GM18858 (cell line): ENCODE measurements around the gene MMP24.
"Not testable (repeated sequence)": the region's sequence is repeated elsewhere in the genome, so short reads cannot be mapped to it uniquely, and the experiment has no call there.

Experiments
- ATAC-seq: cut with Tn5 transposase; IDR thresholded peaks from one replicate; pipeline ENCODE4 v1.9.1; 2021; ENCODE audit not compliant: unreplicated experiment

MMP24 gene

DNA sequence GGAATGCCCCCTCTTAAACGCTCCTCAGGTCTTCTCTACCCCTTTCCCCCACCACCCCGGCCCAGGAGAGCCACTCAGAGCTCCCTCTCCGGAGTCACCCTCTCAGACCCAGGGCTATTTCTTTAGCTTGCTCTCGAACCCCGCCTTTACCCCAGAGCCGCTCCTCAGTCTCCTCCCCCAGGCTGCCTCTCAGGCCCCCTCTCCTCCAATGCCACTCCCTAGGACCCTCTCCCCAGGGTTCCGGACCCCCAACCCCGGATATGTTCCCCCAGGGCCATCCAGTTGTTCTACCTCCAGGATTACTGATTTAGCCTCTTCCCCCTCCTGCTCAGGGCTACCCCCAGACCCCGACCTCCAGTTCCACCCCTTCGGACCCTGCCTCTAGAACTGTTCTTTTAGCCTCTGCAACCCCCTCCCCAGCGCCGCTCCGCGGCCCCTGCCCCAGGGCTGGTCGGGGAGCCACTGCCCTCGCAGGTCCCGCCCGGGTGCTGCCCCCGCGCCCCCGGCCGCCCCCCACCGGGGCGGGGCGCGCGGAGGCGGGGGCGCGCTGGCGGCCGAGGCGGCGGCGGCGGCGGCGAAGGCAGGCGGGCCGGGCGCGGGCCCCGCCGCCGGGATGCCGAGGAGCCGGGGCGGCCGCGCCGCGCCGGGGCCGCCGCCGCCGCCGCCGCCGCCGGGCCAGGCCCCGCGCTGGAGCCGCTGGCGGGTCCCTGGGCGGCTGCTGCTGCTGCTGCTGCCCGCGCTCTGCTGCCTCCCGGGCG, at the start of gene MMP24:
Gene MMP24 (plus strand): TSS at position 565 of the 758 bp plus-strand sequence. CDS start 49 bp downstream, at position 614.
- no peak for ATAC-seq

DNA sequence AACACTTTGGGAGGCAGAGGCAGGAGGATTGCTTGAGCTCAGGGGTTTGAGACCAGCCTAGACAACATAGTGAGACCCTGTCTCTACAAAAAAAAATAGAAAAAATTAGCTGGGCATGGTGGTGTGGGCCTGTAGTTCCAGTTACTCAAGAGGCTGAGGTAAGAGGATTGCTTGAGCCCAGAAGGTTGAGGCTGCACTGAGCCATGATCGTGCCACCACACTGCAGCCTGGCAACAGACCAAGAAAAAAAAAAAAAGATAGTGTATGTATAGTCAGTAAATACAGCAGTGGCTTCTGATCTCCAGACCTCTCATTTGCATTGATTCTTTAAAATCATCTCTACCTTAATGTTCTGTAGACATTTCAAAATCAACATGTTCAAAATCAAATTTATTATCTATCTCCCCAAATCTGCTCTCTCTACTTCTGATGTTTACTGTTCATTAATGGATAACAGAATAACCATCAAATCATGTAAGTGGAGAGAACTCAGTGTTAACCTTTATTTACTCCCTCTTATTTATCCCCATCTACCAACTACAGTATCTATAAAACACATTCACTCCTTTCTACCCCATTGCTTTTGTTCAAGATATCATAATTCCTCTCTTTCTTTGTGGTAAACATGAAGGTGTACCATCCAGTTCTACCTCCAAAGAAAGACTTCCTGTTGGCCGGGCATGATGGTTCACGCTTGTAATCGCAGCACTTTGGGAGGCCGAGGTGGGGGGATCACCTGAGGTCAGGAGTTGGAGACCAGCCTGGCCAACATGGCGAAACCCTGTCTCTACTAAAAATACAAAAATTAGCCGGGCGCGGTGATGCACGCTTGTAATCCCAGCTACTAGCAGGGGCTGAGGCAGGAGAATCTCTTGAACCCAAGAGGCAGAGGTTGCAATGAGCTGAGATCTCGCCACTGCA, 46.9 kb upstream of the MMP24 start:
- no peak for ATAC-seq

DNA sequence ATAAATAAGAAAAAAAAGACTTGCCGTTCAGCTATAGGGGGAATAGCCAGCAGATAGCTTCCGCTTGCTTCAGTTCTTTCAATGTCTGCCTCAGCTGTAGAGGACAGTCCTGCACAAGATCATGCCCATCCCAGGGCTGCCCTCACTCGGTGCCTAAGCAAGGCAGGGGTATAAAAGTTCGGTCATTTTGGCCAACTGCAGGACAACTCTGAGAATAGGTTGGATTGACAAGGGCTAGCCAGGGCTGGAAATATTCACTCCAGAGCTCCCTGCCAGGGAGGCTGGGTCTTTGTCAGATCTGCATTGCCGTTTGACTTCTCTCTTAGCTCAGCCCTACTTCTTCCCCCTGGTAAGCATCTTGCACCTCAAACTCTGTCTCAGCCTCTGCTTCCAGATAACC, 46.2 kb upstream of the MMP24 start:
- no peak for ATAC-seq

DNA sequence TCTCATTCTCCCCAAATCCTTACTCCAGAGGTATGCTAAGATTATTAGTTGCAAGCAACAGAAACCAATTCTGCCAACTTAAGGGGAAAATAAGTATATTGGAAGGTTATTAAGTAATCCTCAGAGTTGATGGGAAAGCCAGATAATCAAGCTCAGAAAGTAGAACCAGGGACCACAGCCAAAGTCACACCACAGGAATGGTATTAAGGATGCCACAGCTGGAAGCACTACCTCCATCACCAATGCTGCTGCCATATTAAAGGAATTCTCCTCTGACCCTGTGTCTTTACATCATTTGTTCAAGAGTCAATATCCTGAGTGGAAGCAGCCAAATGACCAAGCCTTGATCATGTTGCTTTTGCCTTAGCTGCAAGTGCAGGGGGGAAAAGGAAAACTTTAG, 44.8 kb upstream of the MMP24 start:
- no peak for ATAC-seq

DNA sequence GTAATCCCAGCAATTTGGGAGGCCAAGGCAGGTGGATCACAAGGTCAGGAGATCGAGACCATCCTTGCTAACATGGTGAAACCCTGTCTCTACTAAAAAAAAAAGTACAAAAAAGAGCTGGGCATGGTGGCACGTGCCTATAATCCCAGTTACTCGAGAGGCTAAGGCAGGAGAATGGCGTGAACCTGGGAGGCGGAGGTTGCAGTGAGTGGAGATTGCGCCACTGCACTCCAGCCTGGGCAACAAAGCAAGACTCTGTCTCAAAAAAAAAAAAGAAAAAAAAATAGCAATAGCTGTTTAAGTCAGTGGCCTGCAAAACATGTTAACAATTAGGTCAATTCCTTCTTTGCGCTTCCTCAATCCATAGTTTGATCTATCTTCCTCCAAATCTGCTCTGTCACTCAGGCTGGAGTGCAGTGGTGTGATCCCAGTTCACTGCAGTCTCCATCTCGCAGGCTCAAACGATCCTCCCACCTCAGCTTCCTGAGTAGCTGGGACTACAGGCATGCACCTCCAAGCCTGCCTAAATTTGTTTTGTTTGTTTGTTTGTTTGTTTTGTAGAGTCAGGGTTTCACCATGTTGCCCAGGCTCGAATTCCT, 39.7 kb upstream of the MMP24 start:
- ATAC-seq = not testable (repeated sequence)

DNA sequence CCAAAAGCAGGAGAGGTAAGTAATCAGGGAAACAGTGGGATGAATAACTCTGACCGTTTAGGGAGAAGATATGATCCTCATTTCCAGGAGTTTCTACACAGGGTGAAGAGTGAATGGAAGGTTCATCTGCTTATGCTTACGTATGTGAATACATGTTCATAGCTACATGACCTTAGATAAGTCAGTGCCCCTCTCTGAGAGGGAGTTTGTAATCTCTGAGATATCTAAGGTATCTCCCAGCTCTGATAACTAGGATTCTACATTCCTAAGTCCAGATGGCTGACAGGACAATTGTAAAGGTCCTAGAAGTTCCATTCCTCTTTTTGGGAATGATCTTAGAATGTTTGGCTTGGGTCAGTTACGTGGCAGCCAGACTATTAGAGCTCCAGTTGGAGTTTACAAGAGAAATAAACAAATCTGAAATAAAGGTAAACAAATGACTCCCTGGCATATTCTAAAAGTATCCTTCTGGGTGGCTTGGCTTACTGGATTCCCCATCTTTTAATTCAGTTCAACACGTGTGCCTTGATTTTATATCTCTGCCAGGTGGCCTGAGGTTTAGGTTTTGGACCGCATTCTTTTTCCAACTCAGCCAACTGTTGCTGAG, 38.8 kb upstream of the MMP24 start:
- ATAC-seq = no peak

DNA sequence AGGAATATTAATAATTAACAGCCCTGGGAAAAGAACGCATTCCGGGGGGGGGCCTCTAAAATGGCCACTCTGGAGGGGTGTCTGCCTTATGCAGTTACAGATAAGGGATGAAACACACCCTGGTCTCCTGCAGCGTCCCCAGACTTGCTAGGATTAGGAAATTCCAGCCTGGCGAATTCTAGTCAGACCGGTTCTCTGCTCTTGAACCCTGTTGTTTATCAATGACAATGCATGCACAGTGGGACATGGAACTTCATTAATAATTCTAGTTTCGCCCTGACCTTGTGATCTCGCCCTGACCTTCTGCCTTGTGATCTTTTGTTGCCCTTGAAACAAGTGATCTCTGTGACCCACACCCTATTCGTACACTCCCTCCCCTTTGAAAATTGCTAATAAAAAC, 37.3 kb upstream of the MMP24 start:
- not testable (repeated sequence) for ATAC-seq

DNA sequence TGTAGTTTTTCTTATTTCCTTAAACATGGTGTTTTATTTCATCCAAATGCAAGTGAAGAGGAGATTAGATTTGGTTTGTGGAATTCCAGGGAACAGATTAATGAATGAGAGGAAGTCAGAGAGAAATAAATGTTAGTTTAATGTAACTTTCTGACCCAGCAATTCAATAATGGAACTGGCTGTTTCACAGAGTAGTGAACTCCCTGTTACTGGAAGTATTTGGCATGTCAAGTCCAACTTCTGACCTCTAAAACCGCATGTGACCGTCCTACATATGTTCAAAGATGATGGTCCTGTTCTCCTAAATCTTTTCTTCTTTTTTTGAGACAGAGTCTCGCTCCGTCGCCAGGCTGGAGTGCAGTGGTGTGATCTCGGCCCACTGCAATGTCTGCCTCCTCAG, 35.9 kb upstream of the MMP24 start:
- no peak for ATAC-seq

DNA sequence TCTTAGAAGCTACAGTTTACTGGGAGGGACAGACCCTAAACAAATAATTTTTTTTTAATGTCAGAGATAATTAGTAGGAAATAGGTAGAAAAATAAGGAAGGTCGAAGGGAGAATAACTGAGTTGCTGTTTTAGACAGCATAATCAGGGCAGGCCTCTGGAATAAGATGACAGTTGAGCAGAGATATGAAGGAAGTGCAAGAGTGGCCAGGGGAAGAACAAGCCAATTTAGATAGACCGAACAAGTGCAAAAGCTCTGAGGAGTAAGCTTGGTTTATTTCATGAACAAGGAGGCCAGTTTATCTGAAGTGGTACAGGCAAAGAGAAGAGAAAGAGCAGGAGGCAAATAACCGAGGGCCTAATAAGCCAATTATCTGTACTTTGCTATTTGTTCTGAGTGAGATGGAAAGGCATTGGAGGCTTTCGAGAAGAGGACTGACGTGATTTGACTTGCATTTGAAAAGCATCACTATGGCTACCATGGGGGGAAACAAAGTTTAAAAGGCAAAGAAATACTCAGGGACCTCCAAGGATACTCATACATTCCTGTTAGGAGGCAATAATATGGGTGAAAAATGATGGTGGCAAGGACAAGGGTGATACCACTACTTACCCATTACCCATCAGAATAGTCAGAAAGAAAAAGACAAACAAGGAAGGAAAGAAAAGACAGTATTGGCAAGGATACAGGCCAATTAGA, 34.9 kb upstream of the MMP24 start:
- no peak for ATAC-seq

DNA sequence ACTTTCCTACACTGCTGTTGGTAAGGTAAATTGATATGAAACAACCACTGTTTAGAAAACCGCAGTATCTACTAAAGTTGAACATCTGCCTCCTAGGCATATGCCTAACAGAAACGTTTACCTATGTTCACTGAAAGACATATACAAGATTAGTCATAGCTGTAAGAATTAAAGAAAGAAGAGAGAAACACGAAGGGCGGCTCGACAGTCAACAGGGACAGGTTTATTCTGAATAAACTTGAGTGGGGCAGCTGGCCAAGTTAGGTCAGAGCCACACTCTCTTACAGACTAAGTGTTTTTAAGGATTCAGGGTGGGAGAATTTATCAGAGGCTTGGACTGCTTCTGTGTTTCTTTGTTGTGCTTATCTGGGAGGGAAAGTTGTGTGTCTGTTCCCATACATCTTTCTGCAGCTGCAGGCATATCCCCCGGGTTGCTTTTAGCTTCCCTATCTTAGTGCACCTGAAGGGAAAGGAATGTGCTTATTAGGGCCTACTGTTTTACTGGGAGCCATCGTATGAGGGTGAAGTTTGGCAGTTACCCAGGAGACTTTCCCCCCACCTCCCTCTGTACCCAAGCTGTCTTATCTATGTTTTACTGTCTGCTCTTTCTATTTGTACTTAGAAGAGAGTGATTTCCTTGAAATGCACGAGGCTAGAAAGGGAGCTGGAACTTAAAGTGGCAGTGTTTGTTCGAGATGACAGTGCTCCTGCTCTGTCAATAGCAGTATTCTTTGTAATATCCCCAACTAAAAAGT, 34.2 kb upstream of the MMP24 start:
- no peak for ATAC-seq

DNA sequence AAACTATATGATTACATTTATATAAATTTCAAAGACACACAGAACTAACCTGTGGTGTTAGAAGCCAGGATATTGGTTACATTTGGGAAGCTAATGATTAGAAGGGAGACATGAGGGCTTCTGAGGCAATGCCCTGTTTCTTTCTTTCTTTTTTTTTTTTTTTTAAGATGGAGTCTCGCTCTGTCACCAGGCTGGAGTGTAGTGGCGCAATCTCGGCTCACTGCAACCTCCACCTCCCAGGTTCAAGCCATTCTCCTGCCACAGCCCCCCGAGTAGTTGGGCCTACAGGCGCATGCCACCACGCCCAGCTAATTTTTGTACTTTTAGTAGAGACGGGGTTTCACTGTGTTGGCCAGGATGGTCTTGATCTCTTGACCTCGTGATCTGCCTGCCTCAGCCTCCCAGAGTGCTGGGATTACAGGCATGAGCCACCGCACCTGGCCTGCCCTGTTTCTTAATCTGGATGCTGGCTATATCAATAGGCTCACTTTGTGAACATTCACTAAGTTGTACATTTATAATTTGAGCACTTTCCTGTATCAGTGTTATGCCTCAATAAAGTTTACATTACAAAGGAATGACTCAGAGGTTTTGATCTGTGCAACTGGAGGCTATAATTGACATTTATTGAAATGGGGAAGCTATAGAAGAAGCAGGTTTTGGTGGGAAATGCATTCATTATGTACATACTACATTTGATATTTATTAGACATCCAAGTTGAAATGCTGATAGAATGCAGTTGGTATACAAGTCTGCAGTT, 33.3 kb upstream of the MMP24 start:
- ATAC-seq = not testable (repeated sequence)

DNA sequence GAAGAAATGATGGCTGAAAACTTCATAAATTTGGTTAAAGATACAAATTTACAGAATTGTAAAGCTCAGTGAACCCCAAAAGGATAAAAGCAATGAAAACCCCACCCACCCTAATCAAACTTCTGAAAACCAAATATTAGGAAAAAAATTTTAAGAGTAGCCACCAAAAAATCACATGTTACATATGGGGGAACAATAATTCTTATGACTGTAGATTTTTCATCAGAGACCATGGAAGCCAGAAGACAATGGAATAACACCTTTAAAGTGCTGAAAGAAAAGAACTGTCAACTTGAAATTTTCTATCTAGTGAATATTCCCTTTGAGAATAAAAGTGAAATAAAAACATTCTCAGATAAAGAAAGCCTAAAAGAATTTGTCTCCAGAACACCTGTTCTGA, 30.2 kb upstream of the MMP24 start:
- ATAC-seq = no peak

DNA sequence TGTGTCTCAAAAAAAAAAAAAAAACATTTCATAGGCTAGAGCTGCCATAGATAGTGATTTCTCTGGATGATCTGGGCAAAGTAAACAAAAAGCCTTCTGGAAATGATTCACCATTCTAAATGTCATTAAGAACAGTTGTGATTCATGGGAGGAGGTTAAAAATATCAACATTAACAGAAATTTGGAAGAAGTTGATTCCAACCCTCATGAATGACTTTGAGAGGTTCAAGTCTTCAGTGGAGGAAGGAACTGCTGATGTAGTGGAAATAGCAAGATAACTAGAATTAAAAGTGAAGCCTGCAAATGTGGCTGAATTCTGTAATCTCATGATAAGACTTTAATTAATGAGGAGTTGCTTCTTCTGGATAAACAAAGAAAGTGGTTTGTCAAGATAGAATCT, 26.8 kb upstream of the MMP24 start:
- ATAC-seq = no peak

DNA sequence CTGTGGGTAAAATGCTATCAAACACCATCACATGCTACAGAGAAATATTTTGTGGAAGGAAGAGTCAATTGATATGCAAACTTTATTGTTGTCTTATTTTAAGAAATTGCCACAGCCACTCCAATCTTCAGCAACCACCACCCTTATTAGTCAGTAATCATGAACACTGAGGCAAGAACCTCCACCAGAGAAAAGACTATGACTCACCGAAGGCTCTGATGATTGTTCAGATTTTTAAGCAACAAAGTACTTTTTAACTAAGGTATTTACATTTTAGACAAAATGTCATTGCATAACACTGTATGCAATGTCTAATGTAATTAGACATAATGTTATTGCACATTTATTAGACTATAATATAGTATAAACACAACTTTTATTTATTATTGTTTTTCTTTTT, 26.2 kb upstream of the MMP24 start:
- ATAC-seq = no peak

DNA sequence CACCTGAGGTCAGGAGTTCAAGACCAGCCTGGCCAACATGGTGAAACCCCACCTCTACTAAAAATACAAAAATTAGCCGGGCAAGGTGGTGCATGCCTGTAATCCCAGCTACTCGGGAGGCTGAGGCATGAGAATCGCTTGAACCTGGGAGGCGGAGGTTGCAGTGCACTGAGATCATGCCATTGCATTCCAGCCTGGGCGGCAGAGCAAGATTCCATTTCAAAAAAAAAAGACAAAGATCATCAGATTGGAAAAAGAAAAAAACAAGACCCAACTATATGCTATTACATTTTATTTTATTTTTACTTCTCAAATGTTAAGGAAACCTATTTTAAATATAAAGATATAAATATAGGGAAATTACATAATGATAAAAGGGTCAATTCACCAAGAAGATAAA, 25.0 kb upstream of the MMP24 start:
- ATAC-seq = not testable (repeated sequence)

DNA sequence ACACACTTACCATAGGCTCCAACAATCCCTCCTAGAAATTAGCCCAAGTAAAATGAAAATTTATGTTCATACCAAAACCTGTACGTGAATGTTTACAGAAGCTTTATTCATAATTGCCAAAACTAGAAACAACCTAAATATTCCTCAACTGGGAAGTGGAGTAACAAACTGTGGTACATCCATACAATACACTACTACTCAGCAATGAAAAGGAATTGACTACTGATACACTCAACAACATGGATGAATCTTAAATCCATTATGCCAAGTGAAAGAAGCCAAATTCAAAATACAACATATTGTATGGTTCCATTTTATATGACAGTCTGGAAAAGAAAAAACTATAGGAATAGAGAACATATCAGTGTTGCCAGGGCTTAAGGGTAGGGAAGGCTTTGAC, 19.7 kb upstream of the MMP24 start:
- ATAC-seq = no peak

DNA sequence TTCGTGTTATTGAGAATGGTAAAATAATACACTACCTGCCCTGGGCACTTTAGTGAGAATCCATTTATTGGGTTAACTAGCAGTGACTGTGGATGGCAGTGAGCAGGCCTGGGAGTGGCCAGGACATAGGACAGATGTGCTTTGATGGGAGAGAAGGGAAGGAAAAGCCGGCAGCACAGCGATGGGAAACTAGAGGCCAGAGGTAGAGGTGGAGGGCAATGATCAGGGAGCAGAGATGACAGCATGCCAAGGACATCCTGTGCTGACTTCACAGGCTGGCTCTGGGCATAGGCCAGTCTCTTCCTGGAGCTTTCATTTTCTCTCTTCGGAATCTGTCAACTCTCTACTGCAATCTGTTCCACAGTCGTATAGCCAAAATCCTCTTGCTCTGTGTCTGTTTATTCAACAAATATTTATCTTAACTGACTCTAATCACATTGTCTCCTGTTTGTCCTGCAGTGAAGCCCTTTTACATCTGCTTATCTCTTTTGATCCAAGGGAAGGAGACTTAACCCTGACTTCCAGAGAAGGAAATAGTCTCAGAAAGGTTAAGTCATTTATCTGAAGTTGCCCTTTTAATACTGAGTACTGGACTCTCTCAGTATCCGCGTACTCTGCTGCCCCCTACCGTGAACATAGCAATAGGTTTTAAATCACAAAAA, 18.4 kb upstream of the MMP24 start:
- ATAC-seq = no peak

DNA sequence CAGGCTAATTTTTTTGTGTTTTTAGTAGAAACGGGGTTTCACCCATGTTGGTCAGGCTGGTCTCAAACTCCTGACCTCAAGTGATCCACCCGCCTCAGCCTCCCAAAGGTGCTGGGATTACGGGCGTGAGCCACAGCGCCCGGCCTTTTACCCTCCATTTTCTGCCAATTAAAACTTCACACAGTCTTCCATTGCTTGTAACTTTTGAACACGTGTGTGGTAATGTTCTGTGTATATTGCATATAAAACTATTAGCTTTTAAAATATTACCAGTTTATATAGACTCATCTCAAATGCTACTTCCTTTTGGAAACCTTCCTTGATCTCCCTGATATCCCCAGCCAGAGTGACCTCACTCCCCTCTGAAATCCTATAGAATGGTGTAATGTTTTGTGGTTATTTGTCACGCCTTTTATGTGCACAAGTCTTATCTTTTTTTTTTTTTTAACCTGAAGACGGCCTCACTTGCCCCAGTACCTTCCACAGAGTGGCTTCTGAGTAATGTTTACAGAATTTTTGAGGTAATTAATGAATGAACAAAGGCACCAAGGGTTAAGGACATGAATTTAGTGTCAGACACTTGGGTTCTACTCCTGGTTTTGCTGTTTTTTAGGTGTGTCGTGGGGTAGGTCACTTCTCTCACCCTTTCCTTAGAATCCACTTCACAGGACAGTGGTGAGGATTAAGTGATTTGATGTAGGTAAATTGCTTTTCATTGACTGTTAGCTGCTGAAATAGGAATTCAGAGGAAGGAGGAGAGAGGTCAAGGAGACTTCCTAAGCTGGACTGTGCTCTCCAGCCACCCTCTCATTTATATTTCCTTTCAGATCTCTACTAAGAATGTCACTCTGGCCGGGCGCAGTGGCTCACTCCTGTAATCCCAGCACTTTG, 11.2 kb upstream of the MMP24 start:
- ATAC-seq = no peak
